Peyer's patch (tissue), 4 donors: Measurements from ENCODE around the gene ZBTB18.

ENCODE experiments used
- POLR2A ChIP-seq, 2 donors: fragments of 450-650 bp; IDR thresholded peaks; one replicate each; pipeline ENCODE4 v1.5.1; 2017; ENCODE audit warnings: antibody characterized with exemption in 2 of 2, mild to moderate bottlenecking in 2 of 2, moderate library complexity in 2 of 2
- TF ChIP-seq, protein P1 (sequence below), 6 experiments: fragments of 450-650 bp in 4 of 6; fragments of 200-600 bp in 2 of 6; sonication (generic) in 1 of 6; IDR thresholded peaks; one replicate each; pipeline ENCODE4 v1.5.1; 2017 to 2019; ENCODE audit warnings: antibody characterized with exemption in 6 of 6, mild to moderate bottlenecking in 3 of 6, moderate library complexity in 1 of 6

DNA sequence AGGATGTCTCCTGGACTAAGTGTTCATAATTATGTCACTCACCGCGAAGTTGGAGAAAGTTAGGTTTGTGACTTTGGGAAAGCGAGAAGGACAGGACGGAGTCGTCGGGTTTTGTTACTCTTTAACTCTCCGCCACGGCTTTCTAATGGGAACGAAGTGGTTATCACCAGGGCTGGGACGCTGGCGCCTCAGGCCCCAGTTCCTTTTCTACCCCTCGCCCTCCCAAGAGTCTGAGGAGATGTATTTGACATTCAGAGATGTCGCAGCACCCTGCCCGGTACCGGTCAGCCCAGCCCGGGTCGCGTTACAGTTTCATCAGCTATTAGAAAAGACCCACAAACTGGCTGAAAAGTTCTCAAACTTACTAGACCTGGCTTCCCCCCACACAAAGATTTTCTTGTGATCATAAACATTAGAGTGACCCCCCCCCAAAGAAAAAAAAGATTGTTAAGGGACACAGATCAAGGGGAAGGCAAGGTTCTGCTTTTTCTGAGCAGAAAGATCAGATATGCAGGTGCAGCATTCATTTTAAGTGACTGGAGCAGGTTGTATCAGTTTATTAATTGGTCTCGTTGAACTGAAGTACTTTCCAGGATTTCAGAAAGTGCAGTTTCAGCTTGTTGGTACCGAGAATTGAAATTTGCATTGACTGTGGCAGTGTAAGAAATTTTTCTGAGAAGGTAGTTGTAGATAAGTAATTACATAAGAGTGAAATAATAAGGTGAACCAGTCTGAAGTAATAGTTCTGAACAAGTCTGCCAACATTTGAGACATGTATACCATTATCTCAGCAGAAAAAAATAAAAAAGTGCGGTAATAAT lies 859 bp upstream of the ZBTB18 start:
- TF ChIP-seq, protein P1, sequence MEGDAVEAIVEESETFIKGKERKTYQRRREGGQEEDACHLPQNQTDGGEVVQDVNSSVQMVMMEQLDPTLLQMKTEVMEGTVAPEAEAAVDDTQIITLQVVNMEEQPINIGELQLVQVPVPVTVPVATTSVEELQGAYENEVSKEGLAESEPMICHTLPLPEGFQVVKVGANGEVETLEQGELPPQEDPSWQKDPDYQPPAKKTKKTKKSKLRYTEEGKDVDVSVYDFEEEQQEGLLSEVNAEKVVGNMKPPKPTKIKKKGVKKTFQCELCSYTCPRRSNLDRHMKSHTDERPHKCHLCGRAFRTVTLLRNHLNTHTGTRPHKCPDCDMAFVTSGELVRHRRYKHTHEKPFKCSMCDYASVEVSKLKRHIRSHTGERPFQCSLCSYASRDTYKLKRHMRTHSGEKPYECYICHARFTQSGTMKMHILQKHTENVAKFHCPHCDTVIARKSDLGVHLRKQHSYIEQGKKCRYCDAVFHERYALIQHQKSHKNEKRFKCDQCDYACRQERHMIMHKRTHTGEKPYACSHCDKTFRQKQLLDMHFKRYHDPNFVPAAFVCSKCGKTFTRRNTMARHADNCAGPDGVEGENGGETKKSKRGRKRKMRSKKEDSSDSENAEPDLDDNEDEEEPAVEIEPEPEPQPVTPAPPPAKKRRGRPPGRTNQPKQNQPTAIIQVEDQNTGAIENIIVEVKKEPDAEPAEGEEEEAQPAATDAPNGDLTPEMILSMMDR (IDR thresholded peaks at IDR 0.05): no peak
- TF ChIP-seq POLR2A (IDR thresholded peaks at IDR 0.05): no peak
